Fibroblast of lung (primary cell): ENCODE measurements around the gene CD226. TPM values are rescaled to one million over a fixed set of nuclear protein-coding genes. Genes with fewer than 3 reads are reported as not detected.

Source experiments
- DNase-seq, 2 donors: peaks; one replicate each; pipeline versions ENCODE4 v3.0.0 to v3.0.0-alpha.2; 2010; ENCODE audit warnings: low read depth in 2 of 2
- H2AFZ ChIP-seq: 2 replicates; pipeline ENCODE4 v1.5.1; 2012; ENCODE audit warnings: low read length, control low read depth, inconsistent platforms
- H3K27ac ChIP-seq: 2 replicates; pipeline ENCODE4 v1.5.1; 2011; ENCODE audit warnings: low read length, control low read depth; ENCODE audit not compliant: insufficient read depth
- H3K27me3 ChIP-seq: 2 replicates; pipeline ENCODE4 v1.5.1; 2011; ENCODE audit warnings: mild to moderate bottlenecking, low read length; ENCODE audit not compliant: control insufficient read depth, insufficient read depth
- H3K36me3 ChIP-seq: 2 replicates; pipeline ENCODE4 v1.5.1; 2011; ENCODE audit warnings: low read length; ENCODE audit not compliant: control insufficient read depth, insufficient read depth
- H3K4me1 ChIP-seq: 2 replicates; pipeline ENCODE4 v1.5.1; 2011; ENCODE audit warnings: low read length; ENCODE audit not compliant: control insufficient read depth, insufficient read depth; ENCODE audit errors: extremely low read depth
- H3K4me2 ChIP-seq: 2 replicates; pipeline ENCODE4 v1.5.1; 2011; ENCODE audit warnings: low read length, control low read depth; ENCODE audit not compliant: insufficient read depth; ENCODE audit errors: extremely low read depth
- H3K4me3 ChIP-seq, 4 experiments: fragments of 200-600 bp in 1 of 4; sonication (generic) in 1 of 4; replicated peaks in 1 of 4; 2 replicates each; pipeline ENCODE4 v1.5.1; 2011 to 2016; ENCODE audit warnings: low read length in 4 of 4, low read depth in 3 of 4, mild to moderate bottlenecking in 3 of 4, control low read depth in 2 of 4, inconsistent platforms in 1 of 4, mixed read lengths in 1 of 4; ENCODE audit not compliant: insufficient read depth in 1 of 4; ENCODE audit errors: control extremely low read depth in 1 of 4
- H3K79me2 ChIP-seq: 2 replicates; pipeline ENCODE4 v1.5.1; 2012; ENCODE audit warnings: mild to moderate bottlenecking, low read length, inconsistent platforms; ENCODE audit not compliant: control insufficient read depth, insufficient read depth
- H3K9ac ChIP-seq: 2 replicates; pipeline ENCODE4 v1.5.1; 2011; ENCODE audit warnings: mild to moderate bottlenecking, low read length, control low read depth; ENCODE audit not compliant: insufficient read depth
- H3K9me3 ChIP-seq: 2 replicates; pipeline ENCODE4 v1.5.1; 2012; ENCODE audit warnings: low read depth, low read length; ENCODE audit not compliant: control insufficient read depth, insufficient read depth
- H4K20me1 ChIP-seq: 2 replicates; pipeline ENCODE4 v1.5.1; 2011; ENCODE audit warnings: low read length; ENCODE audit not compliant: control insufficient read depth, insufficient read depth; ENCODE audit errors: extremely low read depth
- CTCF ChIP-seq, 2 donors: IDR thresholded peaks in 1 of 2; conservative IDR thresholded peaks in 1 of 2; 1 replicate in 1 of 2; 2 replicates in 1 of 2; pipeline ENCODE4 v1.5.1; 2011 to 2012; ENCODE audit warnings: low read length in 2 of 2, control low read depth in 1 of 2, inconsistent platforms in 1 of 2, low read depth in 1 of 2, mild to moderate bottlenecking in 1 of 2
- EZH2 ChIP-seq: IDR thresholded peaks from 2 replicates; pipeline ENCODE4 v1.5.1; 2012; ENCODE audit warnings: low read length, control low read depth, mild to moderate bottlenecking; ENCODE audit errors: missing control alignments
- polyA plus RNA-seq, 2 donors: library from polyadenylated mRNA; depleted of rRNA in 1 of 2; stranded (reverse) in 1 of 2; unstranded in 1 of 2; fragments of >200 nt; gene quantifications; 2 replicates each; pipeline ENCODE4 v1.2.1, GENCODE V29; 2011 to 2012; ENCODE audit warnings: missing spikeins in 1 of 2
- total RNA-seq: library from RNA; depleted of rRNA; stranded (reverse); fragments of >200 nt; gene quantifications from 2 replicates; pipeline ENCODE4 v1.2.1, GENCODE V29; 2014

The CD226 gene
- total and polyA plus RNA-seq, 2 donors (not counting 1 experiment from before 2014, with no cell fraction given): 0.33 to 0.42 TPM

- Histone ChIP-seq H3K9me3 (no peaks in the 10 kb centered on the region), H3K79me2 (no peaks in the 10 kb centered on the region), H2AFZ (no peak overlapping the region), H3K4me1 (no peaks in the 10 kb centered on the region), H3K4me2 (no peak overlapping the region), H3K4me3 (no peak overlapping the region), H3K36me3 (no peaks in the 10 kb centered on the region), H4K20me1 (no peaks in the 10 kb centered on the region), H3K27me3 (no peaks in the 10 kb centered on the region), H3K9ac (no peak overlapping the region), H3K27ac (no peak overlapping the region)
- no peak for TF ChIP-seq CTCF (conservative IDR thresholded peaks at IDR 0.05 in 1 of 2, IDR thresholded peaks at IDR 0.05 in 1 of 2; ENCODE audit: low read depth in 1 of 2, low read length in 2 of 2)
- TF ChIP-seq EZH2: no peak
- no peak for DNase-seq
Measured at GRCh38 chr18:69969491-69969890, 21.8 kb upstream of the CD226 start.

DNA sequence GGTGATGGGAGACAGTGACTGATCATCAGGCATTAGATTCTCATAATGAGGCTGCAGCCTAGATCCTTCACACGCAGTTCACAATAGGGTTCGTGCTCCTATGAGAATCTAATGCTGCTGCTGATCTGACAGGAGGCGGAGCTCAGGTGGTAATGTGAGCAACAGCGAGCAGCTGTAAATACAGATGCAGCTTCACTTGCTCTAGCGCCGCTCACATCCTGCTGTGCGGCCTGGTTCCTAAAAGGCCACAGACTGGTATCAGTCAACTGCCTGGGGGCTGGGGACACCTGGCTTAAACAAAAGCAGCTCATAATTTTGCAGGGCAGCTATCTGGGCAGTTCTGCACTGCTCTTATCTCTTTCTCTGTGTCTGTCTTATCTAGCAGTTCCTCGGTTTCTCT lies 20.4 kb upstream of the CD226 start:
- Histone ChIP-seq H3K36me3 (no peaks in the 10 kb centered on the region), H3K27me3 (no peaks in the 10 kb centered on the region), H4K20me1 (no peaks in the 10 kb centered on the region), H3K9me3 (no peaks in the 10 kb centered on the region), H3K9ac (no peak overlapping the region), H2AFZ (no peak overlapping the region), H3K4me3 (no peak overlapping the region), H3K4me1 (no peaks in the 10 kb centered on the region), H3K4me2 (no peak overlapping the region), H3K79me2 (no peaks in the 10 kb centered on the region), H3K27ac (no peak overlapping the region)
- DNase-seq: no peak
- no peak for TF ChIP-seq EZH2
- no peak for TF ChIP-seq CTCF (conservative IDR thresholded peaks at IDR 0.05 in 1 of 2, IDR thresholded peaks at IDR 0.05 in 1 of 2; ENCODE audit: low read depth in 1 of 2, low read length in 2 of 2)

DNA sequence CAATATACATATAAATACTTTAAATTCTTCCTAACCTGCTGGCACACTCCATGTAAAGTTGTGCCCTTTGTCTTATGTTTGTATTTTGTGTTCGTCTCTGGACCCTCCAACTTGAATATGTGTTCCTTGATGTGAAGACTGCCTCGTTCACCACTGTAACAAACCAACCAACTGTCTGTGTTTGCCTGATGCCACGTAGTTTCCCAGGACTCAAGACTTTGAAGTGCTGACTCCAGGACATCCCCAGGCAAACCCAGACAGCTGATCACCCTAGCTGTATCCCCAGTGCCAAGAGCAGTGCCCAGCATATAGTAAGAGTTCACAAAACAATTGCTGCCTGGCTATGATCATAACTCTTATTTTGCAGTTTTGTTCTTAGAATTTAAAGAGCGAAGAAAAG lies 15.5 kb upstream of the CD226 start:
- no peak for TF ChIP-seq EZH2
- no peak for TF ChIP-seq CTCF (conservative IDR thresholded peaks at IDR 0.05 in 1 of 2, IDR thresholded peaks at IDR 0.05 in 1 of 2; ENCODE audit: low read depth in 1 of 2, low read length in 2 of 2)
- H2AFZ ChIP-seq: no peak overlapping the region
- no peak overlapping the region for H3K4me3 ChIP-seq
- no peak for DNase-seq
- no peak overlapping the region for H3K4me2 ChIP-seq
- H3K9me3 ChIP-seq: no peaks in the 10 kb centered on the region
- H3K79me2 ChIP-seq: no peaks in the 10 kb centered on the region
- H3K27me3 ChIP-seq: no peaks in the 10 kb centered on the region
- no peaks in the 10 kb centered on the region for H3K36me3 ChIP-seq
- H4K20me1 ChIP-seq: no peaks in the 10 kb centered on the region
- H3K27ac ChIP-seq: no peak overlapping the region
- H3K4me1 ChIP-seq: no peaks in the 10 kb centered on the region
- no peak overlapping the region for H3K9ac ChIP-seq
